ENCODE results near the gene GGT5. TPM values are rescaled to one million over a fixed set of nuclear protein-coding genes. Genes with fewer than 3 reads are reported as not detected.
A peak's percentile ranks its signal among the peaks of the same experiment; 100 is the strongest.

Gene GGT5
- total and polyA plus RNA-seq, 2 of the 13 experiments (the other 11 are each of a cell fraction or from before 2014, with no cell fraction given) = 0.69 to 3.1 TPM

- TF ChIP-seq ZNF567 (CRISPR knock-in tag; IDR thresholded peaks at IDR 0.05; ENCODE audit: borderline replicate concordance) = peak; percentile 42; the same call in 1 of the 2 replicates
- peak; percentile 92 for TF ChIP-seq ZNF772 (CRISPR knock-in tag; IDR thresholded peaks at IDR 0.05)
- no peak for TF ChIP-seq FOXM1 (CRISPR knock-in tag; IDR thresholded peaks at IDR 0.05)
- peak; percentile 58 for TF ChIP-seq NKX3-1 (CRISPR knock-in tag; IDR thresholded peaks at IDR 0.05)
- TF ChIP-seq RORA (CRISPR knock-in tag; IDR thresholded peaks at IDR 0.05) = no peak
- TF ChIP-seq POLR2A (IDR thresholded peaks at IDR 0.05; ENCODE audit: insufficient read depth in 1 of 2, low read depth in 2 of 2, low read length in 2 of 2) = peak; percentile 95 to 97
- no peak; the same call in 1 of the 2 replicates for TF ChIP-seq ZNF83 (CRISPR knock-in tag; IDR thresholded peaks at IDR 0.05; ENCODE audit: borderline replicate concordance)
- TF ChIP-seq, protein P1, sequence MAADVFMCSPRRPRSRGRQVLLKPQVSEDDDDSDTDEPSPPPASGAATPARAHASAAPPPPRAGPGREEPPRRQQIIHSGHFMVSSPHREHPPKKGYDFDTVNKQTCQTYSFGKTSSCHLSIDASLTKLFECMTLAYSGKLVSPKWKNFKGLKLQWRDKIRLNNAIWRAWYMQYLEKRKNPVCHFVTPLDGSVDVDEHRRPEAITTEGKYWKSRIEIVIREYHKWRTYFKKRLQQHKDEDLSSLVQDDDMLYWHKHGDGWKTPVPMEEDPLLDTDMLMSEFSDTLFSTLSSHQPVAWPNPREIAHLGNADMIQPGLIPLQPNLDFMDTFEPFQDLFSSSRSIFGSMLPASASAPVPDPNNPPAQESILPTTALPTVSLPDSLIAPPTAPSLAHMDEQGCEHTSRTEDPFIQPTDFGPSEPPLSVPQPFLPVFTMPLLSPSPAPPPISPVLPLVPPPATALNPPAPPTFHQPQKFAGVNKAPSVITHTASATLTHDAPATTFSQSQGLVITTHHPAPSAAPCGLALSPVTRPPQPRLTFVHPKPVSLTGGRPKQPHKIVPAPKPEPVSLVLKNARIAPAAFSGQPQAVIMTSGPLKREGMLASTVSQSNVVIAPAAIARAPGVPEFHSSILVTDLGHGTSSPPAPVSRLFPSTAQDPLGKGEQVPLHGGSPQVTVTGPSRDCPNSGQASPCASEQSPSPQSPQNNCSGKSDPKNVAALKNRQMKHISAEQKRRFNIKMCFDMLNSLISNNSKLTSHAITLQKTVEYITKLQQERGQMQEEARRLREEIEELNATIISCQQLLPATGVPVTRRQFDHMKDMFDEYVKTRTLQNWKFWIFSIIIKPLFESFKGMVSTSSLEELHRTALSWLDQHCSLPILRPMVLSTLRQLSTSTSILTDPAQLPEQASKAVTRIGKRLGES (CRISPR knock-in tag; IDR thresholded peaks at IDR 0.05; ENCODE audit: borderline replicate concordance) = no peak
- TF ChIP-seq CEBPZ (IDR thresholded peaks at IDR 0.05; ENCODE audit: low read length) = no peak
- peak; percentile 63; the same call in 1 of the 2 replicates for TF ChIP-seq EED (CRISPR knock-in tag; IDR thresholded peaks at IDR 0.05)
- TF ChIP-seq ZNF589 (CRISPR knock-in tag; conservative IDR thresholded peaks at IDR 0.05) = peak; percentile 67
- TF ChIP-seq RBAK (CRISPR knock-in tag; IDR thresholded peaks at IDR 0.05) = no peak
- TF ChIP-seq, protein P2, sequence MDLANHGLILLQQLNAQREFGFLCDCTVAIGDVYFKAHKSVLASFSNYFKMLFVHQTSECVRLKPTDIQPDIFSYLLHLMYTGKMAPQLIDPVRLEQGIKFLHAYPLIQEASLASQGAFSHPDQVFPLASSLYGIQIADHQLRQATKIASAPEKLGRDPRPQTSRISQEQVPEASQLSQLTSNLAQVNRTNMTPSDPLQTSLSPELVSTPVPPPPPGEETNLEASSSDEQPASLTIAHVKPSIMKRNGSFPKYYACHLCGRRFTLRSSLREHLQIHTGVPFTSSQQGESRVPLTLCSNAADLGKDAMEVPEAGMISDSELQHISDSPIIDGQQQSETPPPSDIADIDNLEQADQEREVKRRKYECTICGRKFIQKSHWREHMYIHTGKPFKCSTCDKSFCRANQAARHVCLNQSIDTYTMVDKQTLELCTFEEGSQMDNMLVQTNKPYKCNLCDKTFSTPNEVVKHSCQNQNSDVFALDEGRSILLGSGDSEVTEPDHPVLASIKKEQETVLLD (CRISPR knock-in tag; IDR thresholded peaks at IDR 0.05; ENCODE audit: low read depth) = 0 out of 2 replicates have a peak, but pooled peaks have one; percentile 75
- TF ChIP-seq HOXA3 (CRISPR knock-in tag; IDR thresholded peaks at IDR 0.05) = 0 out of 2 replicates have a peak, but pooled peaks have one; percentile 51
- TF ChIP-seq, protein P3, sequence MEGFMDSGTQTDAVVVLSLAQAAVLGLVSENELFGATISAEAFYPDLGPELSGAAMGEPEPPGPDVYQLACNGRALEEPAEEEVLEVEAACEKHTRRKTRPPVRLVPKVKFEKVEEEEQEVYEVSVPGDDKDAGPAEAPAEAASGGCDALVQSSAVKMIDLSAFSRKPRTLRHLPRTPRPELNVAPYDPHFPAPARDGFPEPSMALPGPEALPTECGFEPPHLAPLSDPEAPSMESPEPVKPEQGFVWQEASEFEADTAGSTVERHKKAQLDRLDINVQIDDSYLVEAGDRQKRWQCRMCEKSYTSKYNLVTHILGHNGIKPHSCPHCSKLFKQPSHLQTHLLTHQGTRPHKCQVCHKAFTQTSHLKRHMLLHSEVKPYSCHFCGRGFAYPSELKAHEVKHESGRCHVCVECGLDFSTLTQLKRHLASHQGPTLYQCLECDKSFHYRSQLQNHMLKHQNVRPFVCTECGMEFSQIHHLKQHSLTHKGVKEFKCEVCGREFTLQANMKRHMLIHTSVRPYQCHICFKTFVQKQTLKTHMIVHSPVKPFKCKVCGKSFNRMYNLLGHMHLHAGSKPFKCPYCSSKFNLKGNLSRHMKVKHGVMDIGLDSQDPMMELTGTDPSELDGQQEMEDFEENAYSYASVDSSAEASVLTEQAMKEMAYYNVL (CRISPR knock-in tag; IDR thresholded peaks at IDR 0.05; ENCODE audit: borderline replicate concordance) = peak; percentile 65
- TF ChIP-seq, protein P4, sequence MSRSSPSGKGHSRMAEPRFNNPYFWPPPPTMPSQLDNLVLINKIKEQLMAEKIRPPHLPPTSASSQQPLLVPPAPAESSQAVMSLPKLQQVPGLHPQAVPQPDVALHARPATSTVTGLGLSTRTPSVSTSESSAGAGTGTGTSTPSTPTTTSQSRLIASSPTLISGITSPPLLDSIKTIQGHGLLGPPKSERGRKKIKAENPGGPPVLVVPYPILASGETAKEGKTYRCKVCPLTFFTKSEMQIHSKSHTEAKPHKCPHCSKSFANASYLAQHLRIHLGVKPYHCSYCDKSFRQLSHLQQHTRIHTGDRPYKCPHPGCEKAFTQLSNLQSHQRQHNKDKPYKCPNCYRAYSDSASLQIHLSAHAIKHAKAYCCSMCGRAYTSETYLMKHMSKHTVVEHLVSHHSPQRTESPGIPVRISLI (CRISPR knock-in tag; IDR thresholded peaks at IDR 0.05; ENCODE audit: borderline replicate concordance) = no peak
- TF ChIP-seq ZNF720 (CRISPR knock-in tag; IDR thresholded peaks at IDR 0.05) = no peak
- TF ChIP-seq KLF11 (CRISPR knock-in tag; IDR thresholded peaks at IDR 0.05) = peak; percentile 44; the same call in 1 of the 2 replicates
These were observed 25.9 kb upstream of the GGT5 start, which contains the start of gene SPECC1L (continued) for GRCh38 chr22:24270556-24271385.

Measured in HepG2 (cell line).